ENCODE data around the gene TGFBR3L. TPM values are rescaled to one million over a fixed set of nuclear protein-coding genes. Genes with fewer than 3 reads are reported as not detected.

TGFBR3L gene
- total and polyA plus RNA-seq, 2 experiments from 2014 or later, result 1.7 to 7.0 TPM

DNA sequence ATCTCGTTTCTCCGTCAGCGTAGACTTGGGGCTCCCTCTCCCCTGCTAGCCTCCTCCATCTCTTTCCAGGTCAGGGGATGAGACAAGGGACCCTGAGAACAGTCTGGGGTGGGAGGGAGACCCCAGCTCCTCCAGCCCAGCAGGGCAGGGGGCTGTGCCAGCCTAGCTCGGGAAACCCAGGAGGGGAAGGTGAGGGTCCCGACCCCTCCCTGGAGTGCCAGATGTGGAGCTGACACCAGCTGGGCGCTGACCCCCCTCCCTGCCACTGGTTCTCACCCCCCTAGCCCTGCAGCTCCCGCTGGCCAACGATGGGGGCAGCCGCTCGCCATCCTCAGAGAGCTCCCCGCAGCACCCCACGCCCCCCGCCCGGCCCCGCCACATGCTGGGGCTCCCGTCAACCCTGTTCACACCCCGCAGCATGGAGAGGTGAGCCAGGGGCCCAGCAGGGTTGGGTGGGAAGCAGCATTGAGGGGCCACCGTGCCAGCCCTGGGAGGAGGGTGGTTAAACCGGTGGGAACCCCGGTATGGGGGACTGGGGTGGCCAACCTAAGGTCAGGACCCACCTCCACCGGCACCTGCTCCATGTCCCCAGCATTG lies 5.1 kb upstream of the TGFBR3L start:
- no peak overlapping the region for H3K27ac Mint-ChIP-seq
- H3K4me1 Mint-ChIP-seq, result peaks cover 10% of the 10 kb centered on the region
- no peak overlapping the region for H3K27ac ChIP-seq (ENCODE audit: low read depth)
- no peak overlapping the region for H2AFZ ChIP-seq
- H3K79me2 ChIP-seq (replicated peaks; ENCODE audit: insufficient read depth), result peaks cover 29% of the 10 kb centered on the region
- ATAC-seq (no peak), DNase-seq (ENCODE audit: low spot score) (no peak)
- peaks cover 21% of the 10 kb centered on the region for H3K36me3 Mint-ChIP-seq (ENCODE audit: low read depth)
- peaks cover 9% of the 10 kb centered on the region for H3K27me3 ChIP-seq (ENCODE audit: insufficient read depth)
- no peak overlapping the region for H3K4me2 ChIP-seq
- H4K20me1 ChIP-seq (replicated peaks; ENCODE audit: insufficient read depth), result peaks cover 5% of the 10 kb centered on the region
- no peaks in the 10 kb centered on the region; the same call in 2 of the 3 replicates for H3K9me3 Mint-ChIP-seq
- H3K4me3 Mint-ChIP-seq, result no peak overlapping the region
- no peaks in the 10 kb centered on the region for H3K9me2 ChIP-seq (ENCODE audit: insufficient read depth)
- 0 out of 2 replicates have a peak, but pooled peaks cover 3% of the 10 kb centered on the region for H3F3A ChIP-seq (replicated peaks; ENCODE audit: low read depth)
- H3K4me1 ChIP-seq (ENCODE audit: insufficient read depth), result peaks cover 6% of the 10 kb centered on the region
- no peak overlapping the region for H3K4me3 ChIP-seq
- TF ChIP-seq CTCF (conservative IDR thresholded peaks at IDR 0.05; ENCODE audit: low read depth in 2 of 2) (no peak), EZH2 (IDR thresholded peaks at IDR 0.05; ENCODE audit: low read depth, unreplicated experiment) (no peak), NANOG (IDR thresholded peaks at IDR 0.05; ENCODE audit: borderline replicate concordance) (no peak), ZNF331 (CRISPR knock-in tag; IDR thresholded peaks at IDR 0.05; ENCODE audit: low read depth) (no peak), ZNF114 (CRISPR knock-in tag; IDR thresholded peaks at IDR 0.05) (no peak), CREB1 (CRISPR knock-in tag; IDR thresholded peaks at IDR 0.05; ENCODE audit: low read depth) (no peak), JUNB (IDR thresholded peaks at IDR 0.05; ENCODE audit: unreplicated experiment) (no peak), EZH2phosphoT487 (IDR thresholded peaks at IDR 0.05; ENCODE audit: unreplicated experiment) (no peak), ZNF462 (CRISPR knock-in tag; IDR thresholded peaks at IDR 0.05) (no peak), STAT1 (IDR thresholded peaks at IDR 0.05; ENCODE audit: unreplicated experiment) (no peak), POLR2AphosphoS5 (IDR thresholded peaks at IDR 0.05; ENCODE audit: low read depth) (no peak)
- TF ChIP-seq, protein P1, sequence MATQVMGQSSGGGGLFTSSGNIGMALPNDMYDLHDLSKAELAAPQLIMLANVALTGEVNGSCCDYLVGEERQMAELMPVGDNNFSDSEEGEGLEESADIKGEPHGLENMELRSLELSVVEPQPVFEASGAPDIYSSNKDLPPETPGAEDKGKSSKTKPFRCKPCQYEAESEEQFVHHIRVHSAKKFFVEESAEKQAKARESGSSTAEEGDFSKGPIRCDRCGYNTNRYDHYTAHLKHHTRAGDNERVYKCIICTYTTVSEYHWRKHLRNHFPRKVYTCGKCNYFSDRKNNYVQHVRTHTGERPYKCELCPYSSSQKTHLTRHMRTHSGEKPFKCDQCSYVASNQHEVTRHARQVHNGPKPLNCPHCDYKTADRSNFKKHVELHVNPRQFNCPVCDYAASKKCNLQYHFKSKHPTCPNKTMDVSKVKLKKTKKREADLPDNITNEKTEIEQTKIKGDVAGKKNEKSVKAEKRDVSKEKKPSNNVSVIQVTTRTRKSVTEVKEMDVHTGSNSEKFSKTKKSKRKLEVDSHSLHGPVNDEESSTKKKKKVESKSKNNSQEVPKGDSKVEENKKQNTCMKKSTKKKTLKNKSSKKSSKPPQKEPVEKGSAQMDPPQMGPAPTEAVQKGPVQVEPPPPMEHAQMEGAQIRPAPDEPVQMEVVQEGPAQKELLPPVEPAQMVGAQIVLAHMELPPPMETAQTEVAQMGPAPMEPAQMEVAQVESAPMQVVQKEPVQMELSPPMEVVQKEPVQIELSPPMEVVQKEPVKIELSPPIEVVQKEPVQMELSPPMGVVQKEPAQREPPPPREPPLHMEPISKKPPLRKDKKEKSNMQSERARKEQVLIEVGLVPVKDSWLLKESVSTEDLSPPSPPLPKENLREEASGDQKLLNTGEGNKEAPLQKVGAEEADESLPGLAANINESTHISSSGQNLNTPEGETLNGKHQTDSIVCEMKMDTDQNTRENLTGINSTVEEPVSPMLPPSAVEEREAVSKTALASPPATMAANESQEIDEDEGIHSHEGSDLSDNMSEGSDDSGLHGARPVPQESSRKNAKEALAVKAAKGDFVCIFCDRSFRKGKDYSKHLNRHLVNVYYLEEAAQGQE (IDR thresholded peaks at IDR 0.05; ENCODE audit: unreplicated experiment), result no peak
- TF ChIP-seq, protein P2, sequence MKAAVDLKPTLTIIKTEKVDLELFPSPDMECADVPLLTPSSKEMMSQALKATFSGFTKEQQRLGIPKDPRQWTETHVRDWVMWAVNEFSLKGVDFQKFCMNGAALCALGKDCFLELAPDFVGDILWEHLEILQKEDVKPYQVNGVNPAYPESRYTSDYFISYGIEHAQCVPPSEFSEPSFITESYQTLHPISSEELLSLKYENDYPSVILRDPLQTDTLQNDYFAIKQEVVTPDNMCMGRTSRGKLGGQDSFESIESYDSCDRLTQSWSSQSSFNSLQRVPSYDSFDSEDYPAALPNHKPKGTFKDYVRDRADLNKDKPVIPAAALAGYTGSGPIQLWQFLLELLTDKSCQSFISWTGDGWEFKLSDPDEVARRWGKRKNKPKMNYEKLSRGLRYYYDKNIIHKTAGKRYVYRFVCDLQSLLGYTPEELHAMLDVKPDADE (IDR thresholded peaks at IDR 0.05), result no peak
- H3K27me3 Mint-ChIP-seq (ENCODE audit: insufficient read depth, low read depth, poor library complexity), result peaks cover 18% of the 10 kb centered on the region
- no peaks in the 10 kb centered on the region; the same call in 1 of the 2 replicates for H3K36me3 ChIP-seq (ENCODE audit: insufficient read depth)

All from GM23338 (cell line).